Spleen (tissue), 11 donors: ENCODE data around the gene NTN1. TPM values are rescaled to one million over a fixed set of nuclear protein-coding genes. Genes with fewer than 3 reads are reported as not detected.

Source experiments
- DNase-seq: peaks from one replicate; pipeline ENCODE4 v3.0.0-alpha.2; 2020
- H3K27ac ChIP-seq, 8 donors: fragments of 200-600 bp; sonication (generic) in 7 of 8; 1 replicate in 4 of 8; 2 replicates in 4 of 8; pipeline versions ENCODE4 v1.5.0 to v1.8.0; 2016 to 2021; ENCODE audit warnings: inconsistent platforms in 4 of 8, mild to moderate bottlenecking in 4 of 8, moderate library complexity in 1 of 8
- H3K27me3 ChIP-seq, 7 donors: fragments of 200-600 bp; sonication (generic) in 6 of 7; replicated peaks in 1 of 7; 1 replicate in 4 of 7; 2 replicates in 3 of 7; pipeline versions ENCODE4 v1.5.0 to v1.8.0; 2016 to 2021; ENCODE audit warnings: inconsistent platforms in 3 of 7, mild to moderate bottlenecking in 1 of 7
- H3K36me3 ChIP-seq, 6 donors: fragments of 200-600 bp; sonication (generic) in 5 of 6; 1 replicate in 4 of 6; 2 replicates in 2 of 6; pipeline versions ENCODE4 v1.5.0 to v1.8.0; 2016 to 2021; ENCODE audit warnings: inconsistent platforms in 2 of 6
- H3K4me1 ChIP-seq, 6 donors: fragments of 200-600 bp; sonication (generic) in 5 of 6; 1 replicate in 3 of 6; 2 replicates in 3 of 6; pipeline versions ENCODE4 v1.5.0 to v1.8.0; 2016 to 2021; ENCODE audit warnings: inconsistent platforms in 3 of 6
- H3K4me3 ChIP-seq, 8 donors: fragments of 200-600 bp; sonication (generic) in 7 of 8; 1 replicate in 4 of 8; 2 replicates in 4 of 8; pipeline versions ENCODE4 v1.5.0 to v1.8.0; 2016 to 2021; ENCODE audit warnings: inconsistent platforms in 4 of 8, mild to moderate bottlenecking in 4 of 8, moderate library complexity in 2 of 8
- H3K9me3 ChIP-seq, 8 donors: fragments of 200-600 bp; sonication (generic) in 7 of 8; 1 replicate in 4 of 8; 2 replicates in 4 of 8; pipeline versions ENCODE4 v1.5.0 to v1.8.0; 2016 to 2021; ENCODE audit warnings: inconsistent platforms in 4 of 8
- POLR2A ChIP-seq, 3 donors: fragments of 450-650 bp; IDR thresholded peaks; one replicate each; pipeline ENCODE4 v1.5.1; 2017; ENCODE audit warnings: antibody characterized with exemption in 3 of 3, mild to moderate bottlenecking in 1 of 3
- POLR2AphosphoS5 ChIP-seq, 3 donors: sonication (generic); formaldehyde crosslinking; IDR thresholded peaks; one replicate each; pipeline ENCODE4 v1.5.1; 2017; ENCODE audit warnings: antibody characterized with exemption in 3 of 3
- WGBS, 5 donors: extraction: QIAGEN DNeasy Blood & Tissue Kit in 3 of 5; methylation state at CpG; one replicate each; pipeline versions ENCODE4 v1.1.5 to v1.1.7; 2013 to 2018; 5-methylcytosine and 5-hydroxymethylcytosine counted together
- intact Hi-C: fragments of 100-400 bp; cut with DNase I; formaldehyde crosslinking; loops from one replicate; pipeline ENCODE4 v1.15.0; 2023; ENCODE audit warnings: low total_unique reads
- polyA plus RNA-seq, 3 donors: library from polyadenylated mRNA; stranded (reverse); fragments of 200-250 nt; gene quantifications; one replicate each; pipeline ENCODE4 v1.2.1, GENCODE V29; 2013
- total RNA-seq, 7 donors: library from RNA; depleted of rRNA in 3 of 7; stranded (reverse); fragments of >200 nt in 3 of 7; fragmentation: NEBNext Ultra II Directional in 4 of 7; extraction: Animal tissue kit (Norgen Biotek cat#: 25700) in 4 of 7; gene quantifications; one replicate each; pipeline versions ENCODE4 v1.1.0 to v1.2.1, GENCODE V29; 2016 to 2021
- TF ChIP-seq, protein P1 (sequence below), 11 experiments: fragments of 200-600 bp in 7 of 11; fragments of 450-650 bp in 4 of 11; sonication (generic) in 4 of 11; IDR thresholded peaks in 8 of 11; conservative IDR thresholded peaks in 3 of 11; 1 replicate in 7 of 11; 2 replicates in 4 of 11; pipeline versions ENCODE4 v1.4.0 to v1.8.0; 2016 to 2021; ENCODE audit warnings: antibody characterized with exemption in 11 of 11, inconsistent platforms in 4 of 11, mild to moderate bottlenecking in 1 of 11
- donor health status: healthy with polysubstance abuse.
- donor health status: DM: no; HTN: no; CAD: no; lungs with moderate emphysema.
- donor health status: DM: no; HTN: no; CAD: no.
- donor health status: Bipolar disorder and iron deficiency.
- donor health status: healthy.
- donor health status: DM: no; HTN: no; CAD: no.
- donor health status: DM: yes; HTN: yes; CAD: no.

The NTN1 gene
- total and polyA plus RNA-seq, 10 donors, result 0.07 to 0.43 (median 0.23) TPM; not detected in 2

DNA sequence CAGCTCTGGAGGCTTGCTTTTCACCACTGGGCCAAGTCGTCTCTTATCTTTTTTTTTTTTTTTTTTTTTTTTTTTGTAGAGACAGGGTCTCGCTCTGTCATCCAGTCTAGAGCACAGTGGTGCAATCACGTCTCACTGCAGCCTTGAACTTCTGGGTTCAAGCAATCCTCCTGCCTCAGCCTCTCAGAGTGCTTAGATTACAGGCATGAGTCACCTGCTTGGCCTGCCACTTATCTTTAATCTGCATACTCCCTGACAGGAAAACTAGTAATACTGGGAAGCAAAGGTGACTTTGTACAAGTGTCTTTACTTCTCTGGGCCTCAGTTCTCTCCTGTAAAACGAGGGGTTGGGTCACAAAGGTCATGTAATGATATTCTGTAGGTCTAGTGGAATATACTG, 15.0 kb downstream of the NTN1 start:
- peaks cover 0 to 22% (median 16%) of the 10 kb centered on the region in 8 donors for H3K9me3 ChIP-seq
- H3K27ac ChIP-seq, result no peak overlapping the region
- no peaks in the 10 kb centered on the region for H3K36me3 ChIP-seq
- peaks cover 0 to 31% (median 0%) of the 10 kb centered on the region in 7 donors for H3K27me3 ChIP-seq
- no peak overlapping the region for H3K4me3 ChIP-seq
- TF ChIP-seq POLR2A (IDR thresholded peaks at IDR 0.05) (no peak), POLR2AphosphoS5 (IDR thresholded peaks at IDR 0.05) (no peak)
- TF ChIP-seq, protein P1, sequence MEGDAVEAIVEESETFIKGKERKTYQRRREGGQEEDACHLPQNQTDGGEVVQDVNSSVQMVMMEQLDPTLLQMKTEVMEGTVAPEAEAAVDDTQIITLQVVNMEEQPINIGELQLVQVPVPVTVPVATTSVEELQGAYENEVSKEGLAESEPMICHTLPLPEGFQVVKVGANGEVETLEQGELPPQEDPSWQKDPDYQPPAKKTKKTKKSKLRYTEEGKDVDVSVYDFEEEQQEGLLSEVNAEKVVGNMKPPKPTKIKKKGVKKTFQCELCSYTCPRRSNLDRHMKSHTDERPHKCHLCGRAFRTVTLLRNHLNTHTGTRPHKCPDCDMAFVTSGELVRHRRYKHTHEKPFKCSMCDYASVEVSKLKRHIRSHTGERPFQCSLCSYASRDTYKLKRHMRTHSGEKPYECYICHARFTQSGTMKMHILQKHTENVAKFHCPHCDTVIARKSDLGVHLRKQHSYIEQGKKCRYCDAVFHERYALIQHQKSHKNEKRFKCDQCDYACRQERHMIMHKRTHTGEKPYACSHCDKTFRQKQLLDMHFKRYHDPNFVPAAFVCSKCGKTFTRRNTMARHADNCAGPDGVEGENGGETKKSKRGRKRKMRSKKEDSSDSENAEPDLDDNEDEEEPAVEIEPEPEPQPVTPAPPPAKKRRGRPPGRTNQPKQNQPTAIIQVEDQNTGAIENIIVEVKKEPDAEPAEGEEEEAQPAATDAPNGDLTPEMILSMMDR (IDR thresholded peaks at IDR 0.05 in 8 of 11, conservative IDR thresholded peaks at IDR 0.05 in 3 of 11), result no peak
- H3K4me1 ChIP-seq, result no peaks in the 10 kb centered on the region
- WGBS, 5 donors, result 56 to 79% (median 73%) methylated on average over 4 of the region's 4 CpGs
- intact Hi-C loops, result no loop called here
- no peak for DNase-seq

DNA sequence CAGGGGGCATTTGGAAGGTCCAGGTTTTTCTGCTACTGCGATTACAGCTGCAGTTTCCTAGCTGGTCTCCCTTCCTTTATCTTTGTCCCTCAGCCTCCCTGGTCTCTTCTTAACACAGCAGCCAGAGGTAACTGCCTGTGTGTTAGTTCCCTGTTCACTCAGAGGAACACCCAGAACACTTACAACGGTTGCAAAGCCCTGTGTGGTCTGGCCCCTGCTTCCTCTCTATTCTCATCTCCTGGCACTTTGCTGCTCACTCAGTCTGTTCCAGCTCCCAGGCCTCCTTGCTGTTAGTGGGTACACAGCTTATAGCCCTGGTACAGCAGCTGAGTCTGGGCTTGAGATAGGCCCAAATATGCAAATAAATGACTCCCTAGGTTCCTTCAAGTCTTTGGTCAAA, 16.4 kb downstream of the NTN1 start:
- Histone ChIP-seq H3K27ac (no peak overlapping the region), H3K9me3 (peaks cover 0 to 22% (median 16%) of the 10 kb centered on the region in 8 donors), H3K27me3 (peaks cover 0 to 17% (median 0%) of the 10 kb centered on the region in 7 donors), H3K36me3 (no peaks in the 10 kb centered on the region), H3K4me1 (no peaks in the 10 kb centered on the region), H3K4me3 (no peak overlapping the region)
- TF ChIP-seq POLR2AphosphoS5 (IDR thresholded peaks at IDR 0.05) (no peak), POLR2A (IDR thresholded peaks at IDR 0.05) (no peak)
- TF ChIP-seq, protein P1 (IDR thresholded peaks at IDR 0.05 in 8 of 11, conservative IDR thresholded peaks at IDR 0.05 in 3 of 11), result no peak
- intact Hi-C loops, result no loop called here
- 17 to 32% (median 21%) methylated on average over 2 of the region's 2 CpGs for WGBS, 5 donors
- no peak for DNase-seq

DNA sequence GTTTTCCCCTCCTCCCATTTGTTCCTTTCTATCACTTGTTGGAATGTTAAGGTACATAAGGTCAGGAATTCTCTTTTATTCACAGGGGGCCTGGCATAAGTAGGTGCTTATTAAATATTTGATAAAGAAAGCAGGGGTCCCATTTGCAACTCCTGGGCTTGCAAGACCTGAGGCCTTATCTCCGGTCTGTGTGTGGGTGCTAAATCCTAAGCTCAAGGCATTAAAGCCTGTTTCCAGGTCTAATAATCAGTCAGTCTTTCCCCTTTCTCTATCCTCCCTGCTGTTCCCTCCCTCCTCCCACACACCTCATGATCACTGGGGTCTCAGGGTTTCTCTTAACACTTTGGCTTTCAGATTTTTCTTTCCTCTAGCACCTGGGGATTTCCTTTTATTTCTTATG, 17.1 kb downstream of the NTN1 start:
- TF ChIP-seq, protein P1 (IDR thresholded peaks at IDR 0.05 in 8 of 11, conservative IDR thresholded peaks at IDR 0.05 in 3 of 11), result no peak
- TF ChIP-seq POLR2A (IDR thresholded peaks at IDR 0.05), result no peak
- no peak for TF ChIP-seq POLR2AphosphoS5 (IDR thresholded peaks at IDR 0.05)
- intact Hi-C loops, result no loop called here
- Histone ChIP-seq H3K9me3 (peaks cover 0 to 22% (median 16%) of the 10 kb centered on the region in 8 donors), H3K4me1 (no peaks in the 10 kb centered on the region), H3K4me3 (no peak overlapping the region), H3K27ac (no peak overlapping the region), H3K27me3 (peaks cover 0 to 12% (median 0%) of the 10 kb centered on the region in 7 donors), H3K36me3 (no peaks in the 10 kb centered on the region)
- DNase-seq, result no peak
- 86 to 100% (median 94%) methylated on average over 1 of the region's 1 CpG for WGBS, 5 donors

DNA sequence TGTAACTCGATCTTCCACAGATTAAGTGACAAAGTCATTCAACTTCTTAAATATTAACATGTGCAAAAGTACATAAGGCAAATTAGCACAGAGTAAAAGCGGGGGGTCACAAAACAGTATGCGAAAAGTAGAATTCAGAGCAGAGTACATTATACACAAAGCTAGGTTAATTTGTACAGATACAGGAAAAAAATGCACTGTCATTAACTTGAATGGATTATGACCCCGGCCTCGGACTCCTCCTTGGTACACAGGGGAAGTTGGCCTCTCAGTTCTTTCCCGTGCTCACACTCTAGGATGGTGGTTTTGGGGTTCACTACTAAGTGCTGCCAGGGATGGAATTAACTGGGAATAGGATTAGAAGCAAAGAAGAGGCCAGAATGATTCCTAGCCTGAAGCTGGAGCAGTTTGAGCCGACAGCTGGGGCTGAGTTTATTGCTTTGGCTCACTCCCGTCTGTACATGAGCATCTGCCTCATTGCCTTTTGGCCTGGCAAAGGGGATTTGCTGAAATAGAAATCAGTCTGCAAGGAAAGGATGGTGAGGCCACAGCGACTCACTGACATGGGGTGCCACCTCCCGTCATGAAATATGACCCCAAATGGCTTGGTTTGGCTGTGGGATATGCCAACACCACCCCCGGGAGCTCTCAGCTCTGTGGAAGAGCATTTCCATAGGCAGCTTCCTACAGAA, 23.6 kb downstream of the NTN1 start:
- WGBS, 5 donors, result 64 to 77% (median 71%) methylated on average over 9 to 11 of the region's 11 CpGs
- intact Hi-C loops, result no loop called here
- DNase-seq, result no peak

More for the DNA sequence above, 23.6 kb downstream of the NTN1 start:
- TF ChIP-seq, protein P1 (IDR thresholded peaks at IDR 0.05 in 8 of 11, conservative IDR thresholded peaks at IDR 0.05 in 3 of 11), result no peak
- TF ChIP-seq POLR2A (IDR thresholded peaks at IDR 0.05) (no peak), POLR2AphosphoS5 (IDR thresholded peaks at IDR 0.05) (no peak)
- no peaks in the 10 kb centered on the region for H3K36me3 ChIP-seq
- no peak overlapping the region for H3K27ac ChIP-seq
- H3K4me1 ChIP-seq, result no peaks in the 10 kb centered on the region
- peaks cover 0 to 15% (median 0%) of the 10 kb centered on the region in 7 donors for H3K27me3 ChIP-seq
- peaks cover 0 to 27% (median 22%) of the 10 kb centered on the region in 8 donors for H3K9me3 ChIP-seq
- H3K4me3 ChIP-seq, result no peak overlapping the region
